Stimulated activated naive CD8-positive, alpha-beta T cell treated with anti-CD3 and anti-CD28 coated beads, Interleukin-15, Interleukin-2, amounts not matched to agents 100 U/mL and 50 U/mL, for 24 hours (primary cell): ENCODE measurements around the gene DNAJC15.
"Not testable (repeated sequence)": the region's sequence is repeated elsewhere in the genome, so short reads cannot be mapped to it uniquely, and the experiment has no call there.

Source experiments
- ATAC-seq: fragments of 150-1000 bp; cut with Tn5 transposase; one replicate; pipeline ENCODE4 v1.10.0; 2021
- DNase-seq: peaks from one replicate; pipeline ENCODE4 v3.0.0; 2021

DNAJC15 gene

DNA sequence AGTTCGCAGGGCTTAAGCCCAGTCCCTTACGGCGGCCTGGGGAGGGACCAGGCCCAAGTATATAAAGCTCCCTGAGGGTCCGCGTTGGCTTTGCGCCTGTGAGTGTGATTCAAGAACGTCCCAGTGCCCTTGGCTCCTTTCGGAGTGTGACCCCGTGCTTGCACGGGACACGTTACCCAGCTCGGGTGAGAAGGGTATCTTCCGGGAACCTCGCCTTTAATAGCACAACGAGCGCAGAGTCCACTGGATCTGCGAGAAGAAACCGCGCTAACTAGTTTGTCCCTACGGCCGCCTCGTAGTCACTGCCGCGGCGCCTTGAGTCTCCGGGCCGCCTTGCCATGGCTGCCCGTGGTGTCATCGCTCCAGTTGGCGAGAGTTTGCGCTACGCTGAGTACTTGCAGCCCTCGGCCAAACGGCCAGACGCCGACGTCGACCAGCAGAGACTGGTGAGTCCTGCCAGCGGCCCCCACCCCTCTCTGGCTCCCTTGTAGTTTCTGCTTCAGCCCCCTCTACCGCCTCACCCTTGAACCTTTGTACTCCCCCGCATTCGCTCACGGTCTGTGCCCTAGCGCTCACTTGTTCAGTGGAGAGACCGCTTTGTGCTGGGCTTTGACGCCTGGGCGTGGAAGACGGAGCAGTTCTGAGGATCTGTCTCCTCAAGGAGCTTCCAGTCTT, at the start of gene DNAJC15:
Gene DNAJC15 (plus strand): TSS at position 298 of the 675 bp plus-strand sequence. CDS start 41 bp downstream, at position 339.
- ATAC-seq (peak; percentile 85), DNase-seq (peak; percentile 57)

DNA sequence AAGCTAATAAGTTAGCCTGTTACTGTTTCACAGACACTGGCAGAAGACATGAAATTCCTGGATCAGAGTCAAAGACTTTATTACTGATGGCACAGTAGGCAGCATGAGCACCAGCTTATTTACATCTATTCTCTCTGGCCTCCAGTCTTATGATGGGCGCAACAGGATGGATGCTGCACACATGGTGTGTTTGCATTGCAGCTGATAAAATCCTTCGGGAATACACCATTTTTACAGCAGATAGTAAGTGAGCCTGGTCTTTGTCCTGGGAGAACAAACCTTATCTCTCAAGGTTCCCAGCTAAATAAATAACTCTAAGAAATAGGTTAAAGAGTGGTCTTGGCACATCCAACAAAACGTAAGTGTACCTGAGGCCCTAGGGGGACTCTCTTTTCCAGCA, 47.3 kb upstream of the DNAJC15 start:
- no peak for DNase-seq
- ATAC-seq: no peak

DNA sequence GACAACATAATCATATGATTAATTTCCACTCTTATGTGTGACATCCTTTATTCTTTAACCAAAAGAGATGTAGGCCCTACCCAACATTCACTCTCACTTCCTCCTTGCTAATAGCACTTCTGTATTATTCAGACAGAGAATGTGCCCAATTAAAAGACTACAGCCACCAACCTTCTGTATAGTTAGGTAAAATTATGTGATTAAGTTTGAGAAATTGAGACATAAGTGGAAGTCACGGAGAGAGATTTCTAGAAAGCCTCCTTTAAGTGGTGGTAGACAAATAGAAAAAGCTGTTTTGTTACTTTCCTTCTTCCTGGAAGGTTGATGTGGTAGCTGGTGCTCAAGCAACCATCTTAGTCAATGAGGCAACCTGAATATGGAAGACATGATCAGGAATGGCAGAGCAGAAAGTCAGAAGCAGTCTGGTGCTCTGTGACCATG, 46.1 kb upstream of the DNAJC15 start:
- ATAC-seq (no peak), DNase-seq (no peak)

DNA sequence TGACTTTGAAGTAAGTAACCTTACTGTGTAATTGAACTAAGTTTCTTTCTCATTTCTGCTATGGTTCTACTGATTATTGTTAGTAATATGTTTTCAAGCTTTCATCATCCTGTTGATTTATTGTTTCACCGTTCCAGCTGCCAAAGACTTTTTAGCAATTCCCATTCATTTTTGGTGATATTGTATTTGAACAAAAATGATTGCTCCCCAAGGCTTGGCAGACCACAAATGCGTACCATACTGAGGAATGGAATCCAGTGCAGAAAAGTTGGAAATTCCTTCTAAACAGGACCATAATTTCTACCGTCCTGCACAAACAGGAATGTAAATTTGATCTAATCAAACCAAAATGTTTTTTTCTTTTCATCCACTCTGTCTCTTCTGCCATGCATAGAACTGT, 42.1 kb upstream of the DNAJC15 start:
- DNase-seq (no peak), ATAC-seq (no peak)

DNA sequence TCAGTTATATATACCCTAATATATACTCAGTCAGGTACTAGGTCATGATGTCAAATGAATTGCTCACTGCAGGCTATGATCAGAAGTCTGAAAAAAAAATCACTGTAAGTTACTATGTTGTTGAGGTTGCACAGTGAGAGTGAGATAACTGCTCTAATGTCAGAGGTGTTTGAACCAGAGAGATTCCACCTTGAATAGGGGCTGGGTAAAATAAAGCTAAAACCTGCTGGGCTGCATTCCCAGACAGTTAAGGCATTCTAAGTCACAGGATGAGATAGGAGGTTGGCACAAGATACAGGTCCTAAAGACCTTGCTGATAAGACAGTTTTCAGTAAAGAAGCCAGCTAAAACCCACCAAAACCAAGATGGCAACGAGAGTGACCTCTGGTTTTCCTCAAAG, 41.5 kb upstream of the DNAJC15 start:
- ATAC-seq: no peak

DNA sequence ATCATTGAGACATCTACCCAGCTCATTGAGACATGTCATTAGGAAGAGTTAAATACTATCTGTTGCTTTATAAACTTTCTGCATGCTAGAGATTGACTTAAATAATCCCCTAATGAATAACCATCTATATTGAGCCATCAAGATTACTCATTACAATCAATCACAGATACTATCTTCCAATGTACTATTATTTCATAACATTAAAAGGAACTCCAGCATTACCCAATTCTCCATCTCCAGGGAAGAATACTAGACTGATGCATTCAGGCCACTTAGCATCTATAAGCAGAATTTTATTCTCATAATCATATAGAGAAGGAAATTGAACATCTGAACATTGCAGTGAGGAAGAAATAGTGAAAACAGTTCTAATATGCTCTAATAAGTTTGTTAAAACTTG, 39.4 kb upstream of the DNAJC15 start:
- DNase-seq (no peak), ATAC-seq (no peak)

More for the DNA sequence above, 41.5 kb upstream of the DNAJC15 start:
- no peak for DNase-seq

DNA sequence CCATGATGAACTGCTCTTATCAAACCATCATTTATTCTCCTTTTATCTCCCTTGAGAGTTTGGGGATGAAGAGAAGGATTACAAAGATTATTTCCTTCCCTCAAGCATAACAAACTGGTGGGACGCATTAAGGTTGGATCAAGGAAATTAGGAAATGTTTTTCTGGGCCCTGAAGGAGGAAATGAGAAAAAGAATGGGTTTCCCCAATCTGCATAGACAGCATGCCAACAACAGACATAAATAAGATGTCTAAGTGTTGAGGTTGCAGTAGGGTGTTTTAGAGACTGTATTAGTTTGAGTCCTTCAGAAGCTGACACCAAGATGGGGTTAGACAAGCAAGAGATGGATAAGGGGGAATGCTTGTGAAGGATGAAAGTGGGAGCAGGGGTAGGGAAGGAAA, 38.7 kb upstream of the DNAJC15 start:
- DNase-seq: no peak
- ATAC-seq: no peak

DNA sequence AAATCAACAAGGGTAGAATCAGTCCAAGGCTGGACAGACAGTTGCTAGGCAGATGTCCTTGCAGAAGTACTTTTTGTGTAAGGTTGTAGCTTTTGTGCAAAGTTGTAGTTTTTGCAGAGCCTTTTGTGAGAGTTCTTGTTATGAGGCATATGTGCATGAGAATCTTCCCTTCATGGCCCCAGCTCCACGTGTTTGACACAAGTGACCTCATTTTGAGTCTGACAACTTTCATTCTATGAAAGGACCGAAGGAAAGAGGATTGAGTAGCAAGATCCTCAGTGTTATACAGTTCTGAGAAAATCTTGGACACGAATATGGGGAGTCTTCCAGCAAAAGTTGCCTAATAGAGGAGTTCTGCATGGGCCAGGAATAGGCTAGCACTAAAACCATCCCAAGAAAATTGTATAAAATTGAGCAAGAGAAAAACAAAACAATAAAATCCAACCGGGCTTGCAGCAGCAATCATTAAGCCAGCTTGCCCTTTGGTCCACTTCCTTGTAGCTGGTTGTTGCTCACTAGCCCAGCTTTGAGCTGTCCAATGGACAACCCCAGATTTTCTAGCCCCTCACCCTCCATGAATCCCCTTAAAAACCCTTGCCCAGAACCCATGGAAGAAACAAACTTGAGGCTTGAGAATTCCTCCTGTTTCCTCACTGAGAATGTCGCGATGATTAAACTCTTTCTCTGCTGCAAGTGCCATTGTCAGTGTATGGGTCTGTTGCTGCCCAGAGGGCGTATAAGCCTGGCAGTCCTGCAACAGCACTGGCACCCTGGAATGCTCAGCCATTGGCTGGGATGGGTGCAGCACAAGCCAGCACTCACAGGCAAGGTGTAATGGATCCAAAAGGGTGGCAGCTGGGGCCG, 37.8 kb upstream of the DNAJC15 start:
- no peak for DNase-seq
- ATAC-seq: no peak

DNA sequence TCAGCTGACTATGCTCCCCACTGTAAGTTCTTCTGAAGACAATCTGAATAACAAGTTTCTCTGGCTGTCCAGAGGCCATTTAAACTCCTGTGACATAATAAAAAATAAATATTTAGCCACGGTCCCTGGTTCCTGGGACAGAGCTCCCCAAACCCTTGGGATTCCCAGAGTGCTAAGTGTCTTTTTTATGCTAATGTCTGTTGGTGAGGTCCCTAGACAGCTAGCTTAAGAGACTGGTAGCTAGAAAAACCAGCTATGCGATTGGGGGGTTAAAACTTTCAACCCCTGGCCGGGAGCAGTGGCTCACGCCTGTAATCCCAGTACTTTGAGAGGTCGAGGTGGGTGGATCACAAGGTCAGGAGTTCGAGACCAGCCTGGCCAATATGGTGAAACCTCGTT, 37.2 kb upstream of the DNAJC15 start:
- ATAC-seq (no peak), DNase-seq (no peak)

DNA sequence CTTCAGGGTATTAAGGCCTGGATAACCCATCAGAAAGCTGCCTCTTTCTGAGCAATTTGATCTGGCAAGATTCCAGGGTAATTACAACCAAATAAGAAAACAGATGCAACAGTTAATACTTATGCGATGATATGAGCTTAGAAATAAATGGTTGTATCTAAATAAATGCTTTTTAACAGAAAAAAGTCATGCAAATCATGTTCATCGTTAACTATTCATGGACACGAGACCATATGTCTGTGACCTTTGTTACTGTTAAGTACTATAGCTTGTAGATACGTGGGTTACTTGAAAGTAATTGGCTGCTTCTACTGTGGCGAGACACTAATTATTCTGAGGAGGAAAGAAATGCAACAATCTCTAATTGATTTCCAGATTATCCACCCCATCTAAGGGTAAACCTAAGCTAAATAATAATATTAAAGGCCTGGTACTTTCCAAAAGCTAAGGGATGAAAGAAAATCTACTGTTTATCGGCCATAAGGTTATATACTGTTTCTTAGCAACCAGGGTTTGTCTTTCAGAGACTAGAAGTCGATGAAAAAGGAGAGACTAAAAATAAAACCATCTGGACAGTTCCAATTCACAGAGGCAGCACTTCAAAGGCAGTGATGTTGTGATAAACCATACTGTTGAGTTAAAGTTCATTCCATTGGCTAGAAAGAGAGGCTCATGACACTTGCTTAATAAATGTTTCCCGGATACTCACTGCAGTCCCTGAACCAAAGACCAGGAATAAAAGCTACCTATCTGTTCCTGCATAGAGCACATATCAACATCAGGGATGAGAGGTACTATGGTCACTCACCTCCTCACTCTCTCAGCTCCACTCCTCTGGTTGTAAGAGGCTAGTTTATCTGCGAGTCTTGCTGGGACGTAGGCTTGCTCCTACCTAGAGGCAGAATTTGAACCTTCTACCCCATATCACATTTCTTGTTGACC, 32.8 kb upstream of the DNAJC15 start:
- DNase-seq: no peak
- no peak for ATAC-seq

DNA sequence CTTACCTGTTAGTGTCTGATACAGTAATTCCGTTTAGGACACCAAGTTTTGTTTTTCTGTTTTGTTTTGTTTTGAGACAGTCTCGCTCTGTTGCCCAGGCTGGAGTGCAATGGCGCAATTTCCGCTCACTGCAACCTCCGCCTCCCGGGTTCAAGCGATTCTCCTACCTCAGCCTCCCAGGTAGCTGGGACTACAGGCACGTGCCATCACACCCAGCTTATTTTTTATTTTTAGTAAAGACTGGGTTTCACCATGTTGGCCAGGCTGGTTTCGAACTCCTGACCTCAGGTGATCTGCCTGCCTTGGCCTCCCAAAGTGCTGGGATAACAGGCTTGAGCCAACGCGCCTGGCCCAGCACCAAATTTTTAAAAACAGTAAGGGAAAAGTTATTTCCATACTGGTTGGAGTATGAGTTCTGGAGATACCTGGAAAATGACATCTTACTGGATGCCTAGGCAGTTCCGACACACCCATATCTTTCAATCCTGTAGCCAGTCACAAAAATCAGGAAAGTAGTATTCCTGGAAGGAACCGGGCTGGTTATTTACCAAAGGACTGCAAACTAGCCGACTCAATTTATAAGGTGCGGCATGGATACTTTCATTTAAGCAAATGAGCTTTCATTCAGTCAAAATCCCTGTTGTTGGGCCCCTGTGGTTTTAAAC, 32.0 kb upstream of the DNAJC15 start:
- DNase-seq, ATAC-seq: not testable (repeated sequence)

DNA sequence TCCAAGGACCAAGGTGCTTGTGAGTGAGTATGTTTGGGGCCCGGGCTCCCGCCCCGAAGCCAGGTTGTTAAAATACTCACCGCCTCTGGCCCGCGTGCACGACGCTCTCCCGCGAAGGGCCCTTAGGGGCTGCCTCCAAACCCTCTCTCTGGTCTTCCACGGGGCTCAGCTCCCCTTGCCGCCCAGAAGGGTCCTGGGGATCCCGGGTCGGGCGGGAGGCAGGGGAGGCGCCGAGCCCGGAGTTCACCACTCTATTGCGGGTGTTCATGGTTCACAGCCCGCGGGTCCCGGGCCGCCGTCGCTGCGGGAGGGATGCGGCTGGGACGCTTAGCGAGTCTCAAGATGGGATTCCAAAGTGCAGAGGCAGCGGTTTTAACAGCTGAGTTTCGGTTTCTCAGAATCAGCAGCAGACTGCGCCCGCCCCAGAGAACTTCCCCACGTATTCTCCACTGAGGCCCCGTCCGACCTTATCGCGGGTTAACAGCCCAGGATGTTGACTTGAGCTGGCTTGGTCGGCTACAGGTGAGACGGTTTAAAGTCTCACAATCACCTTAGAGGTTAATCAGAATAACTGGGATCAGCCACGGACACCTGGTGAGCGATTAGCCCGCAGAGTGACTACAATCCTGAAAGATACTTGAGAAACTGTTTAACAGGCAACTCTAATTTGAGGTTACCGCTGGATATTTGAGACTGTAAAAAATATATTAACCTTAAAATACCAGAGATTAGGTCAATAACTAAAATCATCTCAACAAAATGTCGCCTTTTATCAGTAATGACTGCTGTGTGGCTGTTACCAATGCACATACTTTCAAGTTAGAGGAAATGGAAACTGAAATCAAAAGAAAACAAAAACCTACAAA, 31.3 kb upstream of the DNAJC15 start, which contains the start of gene EPSTI1:
Gene EPSTI1 (minus strand): TSS at position 344 of the 866 bp plus-strand sequence. CDS start 76 bp downstream, at position 268.
- DNase-seq (peak; percentile 74), ATAC-seq (peak; percentile 81)

DNA sequence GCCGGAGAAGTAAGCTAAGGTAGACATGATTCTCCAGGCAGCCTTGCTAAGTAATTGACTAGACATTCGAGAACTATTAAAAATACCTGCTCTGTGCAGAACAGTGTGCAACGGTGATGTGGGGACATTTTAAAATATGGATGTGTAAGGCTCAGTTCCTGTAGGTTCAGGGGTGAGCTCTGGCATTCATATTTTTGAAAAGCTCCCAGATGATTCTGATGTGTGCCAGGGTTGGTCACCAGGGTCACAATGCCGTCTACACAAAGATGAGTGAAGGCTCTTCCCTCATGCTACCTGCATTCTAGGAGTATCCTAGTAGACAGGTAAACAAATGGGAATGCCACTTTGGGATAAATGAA, 30.6 kb upstream of the DNAJC15 start:
- peak; percentile 1 for ATAC-seq
- DNase-seq: no peak

DNA sequence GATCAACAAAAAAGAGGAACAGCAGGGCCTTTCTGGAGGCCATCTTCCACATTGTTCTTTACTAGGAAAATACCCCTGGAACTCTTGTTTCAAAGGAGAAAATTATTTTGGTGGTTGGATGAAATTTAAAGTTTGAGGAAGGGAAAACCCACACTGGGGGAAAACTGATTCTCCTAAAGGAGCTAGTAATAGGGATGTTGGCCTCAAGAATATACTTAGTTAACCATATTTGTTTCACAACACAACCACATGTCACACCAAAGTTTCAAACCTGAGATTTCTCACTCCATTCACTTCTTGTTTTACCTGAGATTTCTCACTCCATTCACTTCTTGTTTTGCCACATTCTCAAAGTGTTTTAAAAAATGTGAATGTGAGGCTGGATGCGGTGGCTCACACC, 28.5 kb upstream of the DNAJC15 start:
- ATAC-seq (no peak), DNase-seq (no peak)

DNA sequence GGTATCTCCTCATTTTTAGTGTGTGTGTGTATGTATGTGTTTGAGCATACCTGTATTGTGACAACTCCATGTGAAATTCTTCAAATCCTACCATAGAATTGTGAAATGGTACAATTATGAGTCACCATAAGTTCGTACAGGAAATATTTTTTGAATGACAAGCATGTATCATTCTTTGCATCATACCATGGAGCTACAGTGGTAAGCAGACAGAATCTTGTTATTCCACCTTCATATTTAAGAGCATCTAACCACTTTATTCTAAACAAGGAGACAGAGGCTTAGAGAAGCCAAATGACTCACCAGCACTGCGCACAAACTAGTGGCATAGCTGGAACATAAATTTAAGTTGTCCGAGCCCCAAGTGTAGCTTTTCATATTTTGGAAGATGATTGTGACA, 26.8 kb upstream of the DNAJC15 start:
- ATAC-seq (peak; percentile 30), DNase-seq (no peak)

DNA sequence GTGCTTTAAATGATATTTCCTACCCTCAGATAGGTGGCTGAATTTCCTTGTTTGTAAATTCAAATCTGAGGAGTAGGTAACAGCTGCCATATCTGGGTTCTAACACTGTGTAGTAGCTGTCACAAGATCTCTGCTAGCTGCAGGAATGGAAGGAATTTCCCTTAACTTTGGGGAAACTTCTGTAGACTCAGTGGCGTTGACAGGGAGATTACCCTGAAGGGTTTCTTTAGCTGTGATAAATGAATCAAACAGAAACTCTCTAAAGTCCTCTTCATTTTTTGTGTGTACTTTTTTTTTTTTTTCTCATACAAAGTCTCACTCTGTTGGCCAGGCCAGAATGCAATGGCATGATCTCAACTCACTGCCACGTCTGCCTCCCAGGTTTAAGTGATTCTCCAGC, 26.0 kb upstream of the DNAJC15 start:
- peak; percentile 66 for ATAC-seq

DNA sequence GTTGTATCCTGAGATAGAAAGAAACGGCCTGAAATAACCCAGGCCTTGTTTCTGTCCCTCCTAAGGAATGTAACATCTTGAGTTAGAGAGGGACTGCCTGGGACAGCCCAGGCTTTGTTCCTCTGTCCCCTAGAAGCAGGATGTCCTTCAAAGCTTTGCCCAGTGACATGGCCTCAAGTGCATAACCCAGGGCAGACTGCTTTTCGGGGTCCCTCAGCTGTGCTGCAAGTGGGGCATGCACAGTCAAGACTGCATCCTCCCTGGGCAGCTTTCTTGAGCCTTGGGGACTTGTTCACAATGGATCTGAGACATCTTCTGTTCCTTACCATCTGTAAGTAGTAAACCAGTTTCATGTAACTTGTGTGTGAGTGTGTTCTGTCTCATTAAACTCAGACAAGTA, 23.9 kb upstream of the DNAJC15 start:
- ATAC-seq: no peak
- DNase-seq: no peak

More for the DNA sequence above, 26.0 kb upstream of the DNAJC15 start:
- DNase-seq: no peak

DNA sequence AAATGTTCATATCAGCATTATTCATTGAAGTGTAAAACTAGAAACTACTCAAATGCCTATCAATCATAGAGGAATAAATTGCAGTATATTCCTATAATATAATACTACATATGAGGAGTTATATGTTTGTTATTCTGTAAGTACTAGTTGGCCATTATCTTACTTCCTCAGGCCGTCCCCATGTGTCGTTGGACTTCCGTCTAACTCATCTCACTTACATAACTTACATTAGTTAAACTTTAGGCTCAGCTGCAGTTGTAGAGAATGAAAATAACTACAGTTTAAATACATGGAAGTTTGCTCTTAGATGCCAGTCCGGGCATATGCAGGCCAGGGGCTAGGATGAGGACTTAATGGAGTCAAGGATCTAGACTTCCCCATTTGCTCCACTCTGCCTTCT, 22.7 kb upstream of the DNAJC15 start:
- no peak for DNase-seq
- no peak for ATAC-seq

DNA sequence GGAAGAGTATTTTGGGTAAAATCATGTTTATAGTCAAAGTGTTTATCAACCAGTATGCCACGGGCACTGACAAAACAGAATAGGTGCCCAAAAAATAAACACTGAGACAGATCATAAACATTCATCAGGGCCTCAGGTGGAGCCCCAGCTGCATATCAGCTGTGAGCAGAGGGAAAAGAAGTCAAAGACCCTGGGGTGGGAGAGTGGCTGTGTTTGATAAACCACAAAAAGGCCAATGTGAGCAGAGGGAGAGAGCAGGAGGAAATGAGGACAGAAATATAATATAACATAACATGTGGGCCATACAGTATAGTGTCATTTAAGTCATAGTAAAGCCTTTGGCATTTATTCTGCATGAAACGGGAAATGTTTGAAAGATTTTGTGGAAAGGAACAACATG, 21.4 kb upstream of the DNAJC15 start:
- no peak for DNase-seq
- ATAC-seq: no peak

DNA sequence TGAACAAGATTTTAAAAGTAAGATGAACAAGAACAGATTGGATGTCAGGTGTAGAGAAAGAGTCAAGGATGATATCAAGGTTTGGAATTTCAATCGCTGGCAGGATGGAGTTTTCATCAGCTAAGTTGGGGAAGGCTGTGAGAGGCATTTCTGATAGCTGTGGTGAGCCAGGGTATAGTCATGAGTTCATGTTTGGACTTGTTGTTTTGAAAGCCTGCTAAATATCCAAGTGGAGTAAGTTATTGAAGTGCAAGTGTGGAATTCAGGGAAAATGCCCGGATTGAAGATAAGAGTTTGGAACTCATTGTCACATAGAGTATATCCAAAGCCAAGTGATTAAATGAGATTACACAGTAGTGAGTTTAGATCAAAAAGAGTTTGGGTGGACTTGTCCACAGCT, 20.4 kb upstream of the DNAJC15 start:
- DNase-seq (no peak), ATAC-seq (no peak)

DNA sequence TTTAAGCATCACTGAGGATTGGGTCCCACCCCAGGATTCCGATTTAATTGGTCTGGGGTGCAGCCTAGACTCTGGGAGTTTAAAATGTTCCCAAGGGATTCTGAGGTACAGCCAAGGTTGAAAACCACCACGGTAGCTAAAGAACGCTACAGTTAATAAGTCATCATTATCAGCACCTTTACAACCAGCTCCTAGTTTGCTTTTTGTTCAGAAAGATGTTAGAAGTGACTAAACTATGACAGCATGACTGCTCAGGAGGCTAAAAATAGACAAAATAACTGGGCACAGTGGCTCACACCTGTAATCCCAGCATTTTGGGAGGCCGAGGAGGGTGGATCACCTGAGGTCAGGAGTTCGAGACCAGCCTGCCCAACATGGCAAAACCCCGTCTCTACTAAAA, 19.7 kb upstream of the DNAJC15 start:
- DNase-seq (no peak), ATAC-seq (no peak)
